CD4-positive, alpha-beta T cell (primary cell): ENCODE results near the gene INTS3. TPM values are rescaled to one million over a fixed set of nuclear protein-coding genes. Genes with fewer than 3 reads are reported as not detected.

Experiments
- ATAC-seq: fragments of 200-7000 bp; cut with Tn5 transposase; one replicate; pipeline ENCODE4 v1.10.0; 2022; ENCODE audit warnings: mild to moderate bottlenecking; ENCODE audit not compliant: poor library complexity
- CTCF ChIA-PET: fragments of 350-600 bp; sonication (Branson Sonifier 250); formaldehyde crosslinking; loops from one replicate; lab custom pipeline; 2021; ENCODE audit warnings: antibody characterized with exemption, inconsistent platforms; lab: Charles Lee
- POLR2A ChIA-PET: fragments of 350-600 bp; sonication (Branson Sonifier 250); formaldehyde crosslinking; loops from one replicate; lab custom pipeline; 2021; ENCODE audit warnings: antibody characterized with exemption, inconsistent platforms; lab: Charles Lee
- DNase-seq, 14 experiments: peaks; one replicate each; pipeline ENCODE4 v3.0.0-alpha.2; 2013 to 2020; ENCODE audit warnings: mixed read lengths in 2 of 14
- H3K27ac ChIP-seq, 2 donors: one replicate each; pipeline versions ENCODE4 v1.5.1 to v1.7.0; 2013; ENCODE audit warnings: low read length in 2 of 2, low read depth in 1 of 2, mild to moderate bottlenecking in 1 of 2
- H3K27me3 ChIP-seq, 2 experiments: 1 replicate in 1 of 2; 2 replicates in 1 of 2; pipeline versions ENCODE4 v1.6.1 to v1.7.0; 2013; ENCODE audit warnings: low read length in 2 of 2, control low read depth in 1 of 2, mild to moderate bottlenecking in 1 of 2, moderate library complexity in 1 of 2; ENCODE audit not compliant: insufficient read depth in 2 of 2, control insufficient read depth in 1 of 2
- H3K36me3 ChIP-seq: one replicate; pipeline ENCODE4 v1.6.1; 2013; ENCODE audit warnings: low read length, control low read depth; ENCODE audit not compliant: insufficient read depth
- H3K4me1 ChIP-seq: one replicate; pipeline ENCODE4 v1.6.1; 2013; ENCODE audit warnings: low read length, control low read depth; ENCODE audit not compliant: insufficient read depth
- H3K4me3 ChIP-seq: one replicate; pipeline ENCODE4 v1.5.1; 2013; ENCODE audit warnings: mild to moderate bottlenecking, low read length, moderate library complexity
- H3K9me3 ChIP-seq, 2 experiments: 1 replicate in 1 of 2; 2 replicates in 1 of 2; pipeline versions ENCODE4 v1.6.1 to v1.7.0; 2013; ENCODE audit warnings: low read length in 2 of 2, mild to moderate bottlenecking in 2 of 2, control low read depth in 1 of 2, moderate library complexity in 1 of 2; ENCODE audit not compliant: control insufficient read depth in 1 of 2, insufficient read depth in 1 of 2
- H3K27ac Mint-ChIP-seq: one replicate; pipeline ENCODE4 v1.8.0; 2020; ENCODE audit warnings: mixed read lengths
- H3K27me3 Mint-ChIP-seq: one replicate; pipeline ENCODE4 v1.8.0; 2021; ENCODE audit warnings: mixed read lengths
- H3K36me3 Mint-ChIP-seq: one replicate; pipeline ENCODE4 v1.8.0; 2021; ENCODE audit warnings: low read depth, mixed read lengths
- H3K4me1 Mint-ChIP-seq: one replicate; pipeline ENCODE4 v1.8.0; 2021; ENCODE audit warnings: low read depth, mixed read lengths
- H3K4me3 Mint-ChIP-seq: one replicate; pipeline ENCODE4 v1.8.0; 2020; ENCODE audit warnings: mild to moderate bottlenecking, mixed read lengths
- H3K9me3 Mint-ChIP-seq: one replicate; pipeline ENCODE4 v1.8.0; 2020; ENCODE audit warnings: mixed read lengths
- CTCF ChIP-seq: fragments of 200-600 bp; IDR thresholded peaks from one replicate; pipeline ENCODE4 v1.8.0; 2022; ENCODE audit warnings: antibody characterized with exemption, mild to moderate bottlenecking
- intact Hi-C, 2 experiments: fragments of 100-400 bp; cut with DNase I in 1 of 2; cut with micrococcal nuclease in 1 of 2; formaldehyde crosslinking; loops; one replicate each; pipeline versions ENCODE4 v1.15.1 to v1.9.0; 2023 to 2025; cut with DNase I, micrococcal nuclease
- total RNA-seq, 174 experiments: library from RNA in 2 of 174; stranded (reverse) in 2 of 174; gene quantifications; one replicate each; pipeline ENCODE4 v1.2.3 and lab custom pipeline; 2021 to 2026

INTS3 gene
- total RNA-seq, 2 experiments from 2014 or later: 24.9 to 27.4 TPM

GRCh38 chr1:153752571-153753195 is 24.8 kb downstream of the INTS3 start:
- H3K36me3 ChIP-seq: peaks cover 76% of the 10 kb centered on the region
- intact Hi-C loops: loop anchor here in 1 of 2 experiments (1.0 kb wide), 1 partner anchor 74 kb away; the partner anchor contains the start of gene NPR1
- CTCF ChIA-PET: no interaction called here

GRCh38 chr1:153754266-153754665 is 26.4 kb downstream of the INTS3 start:
- Mint-ChIP-seq H3K4me3 (no peak overlapping the region), H3K36me3 (peaks cover 76% of the 10 kb centered on the region), H3K4me1 (peaks cover 4% of the 10 kb centered on the region), H3K9me3 (no peaks in the 10 kb centered on the region), H3K27ac (no peak overlapping the region), H3K27me3 (no peaks in the 10 kb centered on the region)
- H3K36me3 ChIP-seq: peaks cover 78% of the 10 kb centered on the region
- no peak overlapping the region for H3K27ac ChIP-seq
- DNase-seq (no peak), ATAC-seq (no peak)
- ChIA-PET POLR2A (no interaction called here), CTCF (no interaction called here)
- intact Hi-C loops: no loop called here
- no peaks in the 10 kb centered on the region for H3K4me1 ChIP-seq
- no peaks in the 10 kb centered on the region for H3K27me3 ChIP-seq
- no peaks in the 10 kb centered on the region for H3K9me3 ChIP-seq
- TF ChIP-seq CTCF: no peak
- no peak overlapping the region for H3K4me3 ChIP-seq

More at GRCh38 chr1:153752571-153753195, 24.8 kb downstream of the INTS3 start:
- no peaks in the 10 kb centered on the region for H3K27me3 Mint-ChIP-seq
- no peaks in the 10 kb centered on the region for H3K27me3 ChIP-seq
- peaks cover 6% of the 10 kb centered on the region for H3K4me1 Mint-ChIP-seq
- POLR2A ChIA-PET: no interaction called here
- peaks cover 83% of the 10 kb centered on the region for H3K36me3 Mint-ChIP-seq
- DNase-seq (no peak), ATAC-seq (no peak)
- no peaks in the 10 kb centered on the region for H3K9me3 ChIP-seq
- no peak overlapping the region for H3K4me3 ChIP-seq
- no peak overlapping the region for H3K4me3 Mint-ChIP-seq
- no peak overlapping the region for H3K27ac ChIP-seq
- H3K4me1 ChIP-seq: no peaks in the 10 kb centered on the region
- no peak for TF ChIP-seq CTCF
- H3K27ac Mint-ChIP-seq: no peak overlapping the region
- no peaks in the 10 kb centered on the region for H3K9me3 Mint-ChIP-seq

- no peaks in the 10 kb centered on the region for H3K27me3 ChIP-seq
- DNase-seq (no peak), ATAC-seq (no peak)
- H3K27ac ChIP-seq: no peak overlapping the region
- CTCF ChIA-PET: no interaction called here
- intact Hi-C loops: no loop called here
- H3K4me3 ChIP-seq: no peak overlapping the region
- H3K4me1 ChIP-seq: no peaks in the 10 kb centered on the region
- H3K27ac Mint-ChIP-seq: no peak overlapping the region
- no peak for TF ChIP-seq CTCF
- H3K9me3 ChIP-seq: no peaks in the 10 kb centered on the region
- no peak overlapping the region for H3K4me3 Mint-ChIP-seq
- peaks cover 80% of the 10 kb centered on the region for H3K36me3 ChIP-seq
- POLR2A ChIA-PET: no interaction called here
- H3K36me3 Mint-ChIP-seq: peaks cover 78% of the 10 kb centered on the region
- no peaks in the 10 kb centered on the region for H3K27me3 Mint-ChIP-seq
- H3K4me1 Mint-ChIP-seq: no peaks in the 10 kb centered on the region
- H3K9me3 Mint-ChIP-seq: no peaks in the 10 kb centered on the region
These were observed 32.6 kb downstream of the INTS3 start for GRCh38 chr1:153760440-153760839.
